ENCODE measurements around the gene CLTC. TPM values are rescaled to one million over a fixed set of nuclear protein-coding genes. Genes with fewer than 3 reads are reported as not detected.
"Not testable (repeated sequence)": the region's sequence is repeated elsewhere in the genome, so short reads cannot be mapped to it uniquely, and the experiment has no call there.

CLTC gene
- total RNA-seq = 261 TPM
- long read RNA-seq, full-length matches to known transcripts = 1 of 25 reads
- long read RNA-seq, partial matches to known transcripts = 20 of 25 reads
- long read RNA-seq, other reads (novel, unspliced or antisense) = 4 of 25 reads

- peak; percentile 97 for DNase-seq (ENCODE audit: low spot score)
These were observed at the start of gene CLTC for GRCh38 chr17:59619298-59620063. Gene CLTC (plus strand): TSS chr17:59619895. CDS start chr17:59620132, 237 bp downstream.

GRCh38 chr17:59572301-59572924 is 47.3 kb upstream of the CLTC start:
- no peak for DNase-seq (ENCODE audit: low spot score)

GRCh38 chr17:59584168-59584567 is 35.5 kb upstream of the CLTC start:
- DNase-seq (ENCODE audit: low spot score) = not testable (repeated sequence)

- DNase-seq (ENCODE audit: low spot score) = no peak
These were observed 19.5 kb upstream of the CLTC start for GRCh38 chr17:59600169-59600568.

- no peak for DNase-seq (ENCODE audit: low spot score)
These were observed 18.6 kb upstream of the CLTC start for GRCh38 chr17:59601130-59601529.

GRCh38 chr17:59607061-59607460 is 12.6 kb upstream of the CLTC start:
- no peak for DNase-seq (ENCODE audit: low spot score)

- no peak for DNase-seq (ENCODE audit: low spot score)
These were observed 11.8 kb upstream of the CLTC start for GRCh38 chr17:59607817-59608403.

- no peak for DNase-seq (ENCODE audit: low spot score)
These were observed 8.2 kb upstream of the CLTC start for GRCh38 chr17:59611503-59611902.

GRCh38 chr17:59616253-59616920 is 3.3 kb upstream of the CLTC start:
- no peak for DNase-seq (ENCODE audit: low spot score)

- DNase-seq (ENCODE audit: low spot score) = no peak
These were observed 2.5 kb upstream of the CLTC start for GRCh38 chr17:59617156-59617732.

- no peak for DNase-seq (ENCODE audit: low spot score)
These were observed 729 bp upstream of the CLTC start for GRCh38 chr17:59619035-59619297.

- DNase-seq (ENCODE audit: low spot score) = no peak
These were observed 317 bp downstream of the CLTC start for GRCh38 chr17:59620064-59620359.

GRCh38 chr17:59620518-59621259 is 994 bp downstream of the CLTC start:
- no peak for DNase-seq (ENCODE audit: low spot score)

GRCh38 chr17:59621771-59622170 is 2.1 kb downstream of the CLTC start:
- DNase-seq (ENCODE audit: low spot score) = no peak

GRCh38 chr17:59623151-59623550 is 3.5 kb downstream of the CLTC start:
- no peak for DNase-seq (ENCODE audit: low spot score)

- DNase-seq (ENCODE audit: low spot score) = no peak
These were observed 7.1 kb downstream of the CLTC start for GRCh38 chr17:59626756-59627155.

GRCh38 chr17:59627274-59627673 is 7.6 kb downstream of the CLTC start:
- no peak for DNase-seq (ENCODE audit: low spot score)

GRCh38 chr17:59627770-59628171 is 8.1 kb downstream of the CLTC start:
- DNase-seq (ENCODE audit: low spot score) = no peak

- no peak for DNase-seq (ENCODE audit: low spot score)
These were observed 9.5 kb downstream of the CLTC start for GRCh38 chr17:59629174-59629573.

- DNase-seq (ENCODE audit: low spot score) = no peak
These were observed 11.6 kb downstream of the CLTC start for GRCh38 chr17:59631276-59631675.

- no peak for DNase-seq (ENCODE audit: low spot score)
These were observed 12.7 kb downstream of the CLTC start for GRCh38 chr17:59632398-59632797.
